GM12878 (cell line): ENCODE measurements around the gene NRXN3.

Source experiments
- ASH2L ChIP-seq: fragments of 300-600, 200-600 bp; sonication (generic); IDR thresholded peaks from 2 replicates; pipeline ENCODE4 v1.6.1; 2017; ENCODE audit warnings: low read depth, mild to moderate bottlenecking, borderline replicate concordance
- CREM ChIP-seq: IDR thresholded peaks from 2 replicates; pipeline ENCODE4 v1.6.1; 2014; ENCODE audit warnings: antibody characterized with exemption, low read depth
- MYC ChIP-seq: IDR thresholded peaks from 2 replicates; pipeline ENCODE4 v1.6.1; 2011; ENCODE audit warnings: mild to moderate bottlenecking, low read length, moderate library complexity, inconsistent platforms; ENCODE audit not compliant: insufficient read depth, insufficient replicate concordance, insufficient read length, severe bottlenecking
- SIX5 ChIP-seq: IDR thresholded peaks from 2 replicates; pipeline ENCODE4 v1.6.1; 2011; ENCODE audit warnings: mild to moderate bottlenecking, low read depth, low read length, moderate library complexity; ENCODE audit not compliant: severe bottlenecking

DNA sequence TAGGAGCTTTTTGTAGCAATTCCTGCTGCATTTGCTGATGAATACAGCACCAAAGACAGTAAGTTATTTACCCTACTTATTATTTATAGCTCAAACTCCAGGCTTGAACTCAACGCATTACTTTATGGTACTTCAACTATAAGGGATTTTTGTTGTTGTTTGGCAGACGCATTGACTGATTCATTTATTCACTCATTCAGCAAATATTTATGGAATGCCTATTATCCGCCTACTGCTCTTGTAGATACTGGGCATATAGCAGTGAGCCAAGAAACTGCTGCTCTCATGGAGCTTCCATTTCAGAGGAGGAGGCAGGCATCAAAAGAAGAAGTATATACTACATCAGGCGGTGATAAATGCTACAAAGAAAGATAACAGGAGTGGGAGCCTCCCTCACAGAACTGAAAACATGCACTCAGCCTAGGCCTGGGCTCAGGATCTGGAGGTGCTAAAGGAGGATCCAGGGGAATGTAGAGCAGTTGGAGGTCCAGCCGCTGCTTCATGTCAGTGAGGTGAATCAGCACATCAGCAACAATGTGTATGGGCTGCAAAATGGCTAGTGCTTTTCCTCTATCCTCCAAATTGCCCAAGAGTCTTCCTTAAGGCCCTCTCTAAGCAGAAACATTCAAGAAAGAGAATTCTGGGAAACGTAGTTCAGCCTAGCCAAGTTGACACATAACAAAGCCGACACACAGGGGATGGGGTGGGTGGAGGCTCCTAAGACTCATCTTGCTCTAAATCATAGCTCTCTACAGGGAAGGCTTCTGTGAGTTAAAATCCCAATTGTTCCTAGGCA lies 157.5 kb downstream of the NRXN3 start:
- TF ChIP-seq CREM (no peak), MYC (no peak), ASH2L (no peak), SIX5 (no peak)
